ENCODE data around the gene ACTR2.
A peak's percentile ranks its signal among the peaks of the same experiment; 100 is the strongest.
"Not testable (repeated sequence)": the region's sequence is repeated elsewhere in the genome, so short reads cannot be mapped to it uniquely, and the experiment has no call there.

The ACTR2 gene
- 175 to 236 reads per million in 2 donors for total RNA-seq

DNA sequence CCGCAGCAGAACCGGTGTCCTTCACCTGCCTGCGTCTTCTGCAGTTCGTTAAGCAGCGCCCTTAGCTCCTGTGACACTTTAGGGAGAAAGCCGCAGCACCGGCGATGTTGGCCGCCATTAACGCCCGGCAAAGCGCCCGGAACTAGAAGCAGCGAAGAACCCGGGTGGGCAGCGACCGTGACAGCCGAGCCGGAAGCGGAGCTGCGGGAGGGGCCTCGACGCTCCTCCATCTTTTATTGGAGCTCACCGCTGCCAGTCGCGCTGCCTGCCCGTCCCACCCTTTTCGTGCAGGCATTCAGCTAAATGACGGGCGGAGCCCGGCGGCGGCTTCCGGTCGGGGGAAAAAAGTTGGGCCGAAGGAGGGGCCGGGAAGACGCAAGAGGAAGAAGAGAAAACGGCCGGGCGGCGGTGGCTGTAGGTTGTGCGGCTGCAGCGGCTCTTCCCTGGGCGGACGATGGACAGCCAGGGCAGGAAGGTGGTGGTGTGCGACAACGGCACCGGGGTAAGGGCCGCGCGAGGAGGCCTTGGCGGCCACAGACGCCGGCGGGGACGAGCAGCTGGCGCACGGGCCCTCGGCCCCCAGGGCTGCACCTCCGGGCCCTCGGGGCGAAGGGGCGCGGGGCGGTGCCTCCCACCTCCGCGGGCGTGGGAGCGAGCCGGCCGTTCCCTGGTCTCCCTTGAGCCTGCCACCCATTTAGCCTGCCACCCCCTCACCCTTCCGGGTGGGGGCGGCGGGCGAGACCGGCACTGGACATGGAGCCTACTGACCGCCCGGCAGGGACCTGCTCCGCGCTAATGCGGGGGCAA, at the start of gene ACTR2:
Gene ACTR2, plus strand, starts transcription at position 376 of the 807 bp plus-strand sequence. Its CDS starts 79 bp downstream, at position 455.
- DNase-seq = peak; percentile 93

DNA sequence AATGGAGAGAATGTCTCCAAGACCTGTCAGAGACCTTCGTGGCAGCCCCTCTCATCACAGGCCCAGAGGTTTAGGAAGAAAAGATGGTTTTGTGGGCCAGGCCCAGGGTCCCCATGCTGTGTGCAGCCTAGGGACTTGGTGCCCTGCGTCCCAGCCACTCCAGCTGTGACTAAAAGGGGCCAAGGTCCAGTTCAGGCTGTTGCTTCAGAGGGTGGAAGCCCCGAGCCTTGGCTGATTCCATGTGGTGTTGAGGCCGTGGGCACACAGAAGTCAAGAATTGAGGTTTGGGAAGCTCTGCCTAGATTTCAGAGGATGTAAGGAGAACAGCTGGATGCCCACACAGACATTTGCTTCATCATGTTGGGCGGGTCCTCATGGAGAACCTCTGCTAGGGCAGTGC, 45.1 kb upstream of the ACTR2 start:
- DNase-seq = no peak

DNA sequence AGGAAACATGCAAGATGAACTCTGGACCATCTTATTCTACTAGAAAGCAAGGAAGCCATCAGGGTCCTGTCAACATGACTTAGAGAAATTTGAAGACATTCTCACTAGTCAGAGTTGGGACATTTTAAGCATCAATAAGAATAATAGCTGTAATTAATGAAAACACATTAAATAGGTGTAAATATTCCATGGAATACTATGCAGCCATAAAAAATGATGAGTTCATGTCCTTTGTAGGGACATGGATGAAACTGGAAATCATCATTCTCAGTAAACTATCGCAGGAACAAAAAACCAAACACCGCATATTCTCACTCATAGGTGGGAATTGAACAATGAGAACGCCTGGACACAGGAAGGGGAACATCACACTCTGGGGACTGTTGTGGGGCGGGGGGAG, 44.2 kb upstream of the ACTR2 start:
- DNase-seq = not testable (repeated sequence)

DNA sequence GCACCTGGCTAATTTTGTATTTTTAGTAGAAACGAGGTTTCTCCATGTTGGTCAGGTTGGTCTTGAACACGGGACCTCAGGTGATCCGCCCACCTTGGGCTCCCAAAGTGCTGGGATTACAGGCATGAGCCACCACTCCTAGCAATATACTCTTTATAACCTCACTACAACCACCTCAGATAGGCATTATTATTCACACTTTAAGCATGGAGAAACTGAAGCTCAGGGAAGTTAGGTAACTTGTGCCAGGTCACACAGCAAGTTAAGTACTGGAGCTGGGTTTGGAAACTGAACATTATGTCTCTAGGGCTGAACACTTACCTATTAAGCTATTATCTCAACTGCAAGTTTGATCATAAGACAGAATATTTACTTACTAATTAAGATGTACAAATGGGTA, 42.6 kb upstream of the ACTR2 start:
- no peak for DNase-seq

DNA sequence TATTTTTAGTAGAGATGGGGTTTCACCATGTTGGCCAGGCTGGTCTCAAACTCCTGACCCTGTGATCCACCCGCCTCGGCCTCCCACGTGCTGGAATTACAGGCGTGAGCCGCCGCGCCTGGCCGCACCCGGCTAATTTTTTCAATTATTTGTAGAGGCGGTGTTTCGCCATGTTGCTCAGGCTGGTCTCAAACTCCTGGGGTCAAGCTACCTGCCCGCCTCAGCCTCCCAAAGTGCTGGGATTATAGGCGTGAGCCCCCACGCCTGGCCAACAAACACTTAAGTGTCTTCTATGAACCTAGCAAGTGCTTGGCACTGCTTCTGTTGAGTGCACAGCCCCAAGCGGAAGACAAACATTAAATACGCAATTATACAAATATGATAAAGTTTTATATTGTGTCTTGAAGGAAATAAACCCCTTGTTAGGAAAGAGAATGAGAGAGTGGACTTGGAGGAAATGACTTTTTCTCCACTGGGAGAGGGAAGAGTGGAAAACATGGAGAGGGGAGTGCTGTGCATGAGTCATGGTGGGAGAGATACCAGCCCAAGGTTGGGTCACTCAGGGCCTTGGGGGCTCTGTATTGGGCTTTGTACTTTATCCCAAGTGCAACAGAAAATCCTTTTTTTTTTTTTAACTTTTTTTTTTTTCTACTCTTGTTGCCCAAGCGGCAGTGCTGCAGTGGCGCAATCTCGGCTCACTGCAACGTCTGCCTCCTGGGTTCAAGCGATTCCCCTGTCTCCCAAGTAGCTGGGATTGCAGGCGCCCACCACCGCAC, 41.4 kb upstream of the ACTR2 start:
- no peak for DNase-seq

DNA sequence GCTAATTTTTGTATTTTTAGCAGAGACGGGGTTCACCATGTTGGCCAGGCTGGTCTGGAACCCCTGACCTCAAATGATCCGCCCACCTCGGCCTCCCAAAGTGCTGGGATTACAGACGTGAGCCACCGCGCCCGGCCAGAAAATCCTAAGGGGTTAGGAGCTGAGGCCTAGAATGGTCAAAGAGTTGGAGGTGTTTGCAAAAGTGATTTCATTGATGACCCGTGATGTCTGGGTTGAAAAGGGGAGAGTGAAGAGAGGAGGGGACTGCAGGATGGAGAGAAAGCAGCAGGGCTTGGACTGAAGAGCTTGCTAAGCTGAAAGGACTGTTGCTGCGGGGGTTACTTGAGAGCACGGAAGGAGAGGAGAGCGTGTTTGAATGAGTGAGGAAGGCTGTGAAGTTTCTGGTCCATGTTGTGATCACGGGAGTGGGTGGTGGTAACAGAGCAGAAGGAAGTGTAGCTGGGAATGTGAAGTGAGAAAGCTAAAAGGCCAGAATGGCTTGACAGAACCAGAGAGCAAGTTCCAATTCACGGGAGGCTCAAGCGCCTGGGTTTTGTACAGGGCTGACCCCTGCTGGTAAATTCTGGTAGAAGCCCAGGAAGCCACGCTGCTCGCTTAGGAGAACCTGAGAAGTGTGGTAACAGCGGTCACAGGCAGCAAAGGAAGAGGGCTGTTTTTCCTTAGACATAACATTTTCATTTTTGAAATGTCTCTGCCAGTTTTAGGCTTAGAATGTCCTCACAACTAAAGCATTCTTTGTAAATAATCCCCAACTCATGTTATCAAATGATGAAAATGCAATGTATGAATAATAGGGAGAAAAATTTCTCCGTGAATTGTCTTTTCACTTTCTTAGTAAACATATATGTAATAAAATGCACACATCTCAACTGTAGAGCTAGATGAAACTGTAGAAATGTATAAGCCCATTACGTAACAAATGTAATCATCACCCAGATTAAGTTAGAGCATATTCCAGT, 40.5 kb upstream of the ACTR2 start:
- no peak for DNase-seq

DNA sequence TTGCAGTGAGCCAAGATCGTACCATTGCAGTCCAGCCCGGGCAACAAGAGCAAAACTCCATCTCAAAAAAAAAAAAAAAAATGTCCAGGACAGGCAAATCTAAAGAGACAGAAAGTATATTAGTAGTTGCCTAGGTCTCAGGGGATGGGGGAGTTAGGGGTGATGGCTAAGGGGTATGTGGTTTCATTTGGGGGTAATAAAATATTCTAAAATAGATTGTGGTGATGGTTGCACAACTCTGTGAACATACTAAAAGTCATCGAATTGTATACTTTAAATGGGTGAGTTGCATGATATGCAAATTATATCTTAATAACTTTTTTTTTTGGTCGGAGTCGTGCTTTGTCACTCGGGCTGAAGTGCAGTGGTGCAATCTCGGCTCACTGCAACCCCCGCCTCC, 34.2 kb upstream of the ACTR2 start:
- DNase-seq = no peak

DNA sequence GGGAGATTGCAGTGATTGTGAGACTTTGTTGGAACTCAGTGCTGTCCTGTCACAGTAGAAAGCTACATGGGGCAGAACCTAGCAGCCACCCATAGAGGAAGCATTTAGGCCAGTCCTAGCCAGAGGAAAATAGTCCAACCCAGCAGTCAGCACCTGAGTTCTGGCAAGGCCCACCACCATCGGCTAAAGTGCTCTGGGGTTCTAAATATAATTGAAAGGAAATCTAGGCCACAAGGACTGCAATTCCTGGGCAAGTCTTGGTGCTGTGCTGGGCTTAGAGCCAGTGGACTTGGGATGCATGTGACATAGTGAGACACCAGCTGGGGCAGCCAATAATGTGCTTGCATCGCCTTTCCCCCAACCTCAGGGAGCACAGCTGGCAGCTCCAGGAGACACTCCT, 28.9 kb upstream of the ACTR2 start:
- no peak for DNase-seq

DNA sequence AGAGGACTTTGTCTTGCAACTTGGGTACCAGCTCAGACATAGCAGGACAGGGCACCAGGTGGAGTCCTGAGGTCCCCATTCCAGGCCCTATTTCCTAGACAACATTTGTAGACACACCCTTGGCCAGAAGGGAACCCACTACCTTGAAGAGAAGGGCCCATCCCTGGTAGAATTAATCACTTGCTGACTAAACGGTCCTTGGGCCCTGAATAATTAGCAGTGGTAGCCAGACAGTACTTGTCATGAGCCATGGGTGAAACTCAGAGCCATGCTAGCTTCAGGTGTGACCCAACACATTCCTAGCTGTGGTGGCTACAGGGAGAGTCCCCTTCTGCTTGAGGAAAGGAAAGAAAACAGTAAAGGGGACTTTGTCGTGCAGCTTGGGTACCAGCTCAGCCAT, 28.5 kb upstream of the ACTR2 start:
- no peak for DNase-seq

DNA sequence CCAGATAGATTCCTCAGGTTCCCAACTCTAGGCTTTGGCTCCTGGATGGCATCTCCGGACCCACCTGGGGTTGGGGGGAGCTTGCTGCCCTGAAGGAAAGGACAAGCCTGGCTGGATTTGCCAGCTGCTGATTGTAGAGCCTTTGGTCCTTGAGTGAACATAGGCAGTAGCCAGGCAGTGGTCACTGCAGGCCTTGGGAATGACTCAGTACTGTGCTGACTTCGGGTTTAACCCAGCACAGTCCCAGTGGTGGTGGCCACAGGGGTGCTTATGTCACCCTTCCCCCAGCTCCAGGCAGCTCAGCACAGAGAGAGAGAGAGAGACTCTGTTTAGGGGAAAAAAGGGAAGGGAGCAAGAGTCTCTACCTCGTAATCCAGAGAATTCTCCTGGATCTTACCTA, 27.7 kb upstream of the ACTR2 start:
- no peak for DNase-seq

DNA sequence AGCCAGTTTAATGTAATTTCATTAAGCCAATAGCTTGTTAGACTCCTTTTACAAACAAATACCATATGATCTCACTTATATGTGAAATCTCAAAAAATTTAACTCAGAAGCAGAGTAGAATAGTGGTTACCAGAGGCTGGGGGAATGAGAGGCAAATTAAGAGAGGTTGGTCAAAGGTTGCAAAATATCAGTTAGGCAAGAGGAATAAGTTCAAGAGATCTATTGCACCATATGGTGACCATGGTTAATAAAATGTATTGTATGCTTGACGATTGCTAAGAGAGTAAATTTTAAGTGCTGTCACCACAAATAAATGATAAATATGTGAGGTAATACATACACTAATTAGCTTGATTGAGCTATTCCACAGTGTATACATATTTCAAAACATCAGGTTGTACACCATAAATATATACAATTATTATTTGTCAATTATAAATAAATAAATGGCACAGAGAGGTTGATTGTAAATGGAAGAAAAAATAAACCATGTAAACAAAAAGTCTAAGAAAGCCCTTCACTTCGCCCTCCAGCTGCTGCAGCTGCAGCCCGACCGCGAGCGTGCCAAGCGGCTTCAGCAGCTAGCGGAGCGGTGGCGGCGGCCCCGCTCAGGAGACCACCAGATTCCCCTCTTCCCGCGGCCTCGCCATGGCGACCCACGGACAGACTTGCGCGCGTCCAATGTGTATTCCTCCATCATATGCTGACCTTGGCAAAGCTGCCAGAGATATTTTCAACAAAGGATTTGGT, 23.0 kb upstream of the ACTR2 start:
- peak; percentile 27 for DNase-seq

DNA sequence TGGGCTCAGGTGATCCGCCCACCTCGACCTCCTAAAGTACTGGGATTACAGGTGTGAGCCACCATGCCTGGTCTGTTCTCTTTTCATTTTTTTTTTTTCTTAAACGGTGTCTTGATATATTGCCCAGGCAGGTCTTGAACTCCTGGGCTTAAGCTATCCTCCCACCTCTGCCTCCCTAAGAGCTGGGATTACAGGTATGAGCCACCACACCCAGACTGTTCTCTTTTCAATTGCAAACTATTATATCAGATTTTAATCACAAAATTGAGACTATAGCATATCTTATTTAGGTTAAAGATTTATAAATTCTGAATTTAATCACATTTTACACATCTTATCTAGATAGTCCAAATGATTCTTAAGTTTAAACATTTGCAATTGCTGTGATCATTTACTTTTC, 15.5 kb upstream of the ACTR2 start:
- no peak for DNase-seq

DNA sequence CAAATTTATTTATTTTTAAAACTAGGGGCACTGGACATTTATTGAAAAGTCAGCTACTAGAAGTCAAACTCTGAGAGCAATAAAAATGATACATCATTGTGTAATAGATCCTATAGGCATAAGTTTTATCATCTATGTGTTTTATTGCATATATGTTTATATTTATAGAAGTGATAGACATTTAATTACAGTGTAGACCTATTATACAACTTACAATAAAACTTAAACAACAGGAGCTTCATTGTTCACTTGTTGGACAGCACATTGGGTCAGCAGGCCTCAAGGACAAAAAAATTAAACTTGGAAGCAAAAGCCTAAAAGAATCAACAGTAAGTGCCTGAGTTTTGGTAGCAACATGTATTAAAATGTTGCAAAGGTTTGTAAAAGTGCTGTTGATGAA, 15.0 kb upstream of the ACTR2 start:
- no peak for DNase-seq

DNA sequence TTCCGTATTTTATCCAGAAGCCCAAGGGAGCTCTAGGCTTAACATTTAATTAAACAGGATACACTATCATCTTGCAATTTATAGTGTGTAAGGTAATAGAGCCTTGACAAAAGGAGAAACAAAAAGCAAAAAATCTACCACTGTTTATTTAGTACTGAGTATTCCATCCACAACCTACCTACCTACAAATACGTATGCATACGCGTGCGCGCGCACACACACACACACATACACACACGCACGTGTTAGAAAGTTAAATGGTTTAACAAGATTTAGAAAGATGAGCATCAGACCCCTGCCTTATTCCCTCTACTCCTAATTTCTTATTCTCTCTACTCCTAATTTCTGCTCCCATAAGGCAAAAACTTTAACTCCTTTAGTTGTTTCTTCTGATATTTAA, 14.6 kb upstream of the ACTR2 start:
- no peak for DNase-seq

DNA sequence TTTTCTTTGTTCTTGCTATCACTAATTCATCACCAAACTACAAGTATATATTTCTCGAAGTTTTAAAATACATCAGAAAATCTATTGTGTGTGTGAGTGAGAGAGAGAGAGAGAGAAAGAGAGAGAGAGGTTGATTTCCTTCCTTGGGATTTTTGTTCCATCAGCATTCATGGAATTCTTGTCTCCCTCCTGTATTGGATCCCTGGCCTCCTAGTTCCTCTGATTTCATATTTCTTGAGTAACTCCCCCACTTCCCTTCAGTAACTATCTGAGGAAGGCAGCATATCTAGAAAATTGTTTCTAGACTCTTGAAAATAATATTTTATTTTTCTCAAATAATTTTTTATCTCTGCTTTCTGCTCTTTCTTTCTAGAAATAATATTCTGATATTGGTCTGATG, 13.3 kb upstream of the ACTR2 start:
- no peak for DNase-seq

DNA sequence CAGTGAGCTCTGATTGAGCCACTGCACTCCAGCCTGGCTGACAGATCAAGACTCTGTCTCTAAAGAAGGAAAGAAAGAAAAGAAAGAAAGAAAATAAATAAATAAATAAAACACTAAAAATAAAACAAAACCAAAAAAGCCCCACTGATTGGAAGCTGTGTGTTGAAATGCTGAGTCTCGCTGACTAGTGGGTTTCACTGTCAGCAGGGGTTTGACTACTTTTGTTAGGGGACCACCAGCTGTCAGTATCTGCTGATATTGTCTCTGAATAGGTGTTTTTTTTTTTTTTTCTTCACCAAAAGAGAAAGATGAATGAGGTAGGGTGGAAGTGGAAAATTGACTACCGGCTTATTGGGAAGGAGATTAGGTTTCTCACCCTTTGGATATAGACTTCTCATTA, 12.8 kb upstream of the ACTR2 start:
- no peak for DNase-seq

DNA sequence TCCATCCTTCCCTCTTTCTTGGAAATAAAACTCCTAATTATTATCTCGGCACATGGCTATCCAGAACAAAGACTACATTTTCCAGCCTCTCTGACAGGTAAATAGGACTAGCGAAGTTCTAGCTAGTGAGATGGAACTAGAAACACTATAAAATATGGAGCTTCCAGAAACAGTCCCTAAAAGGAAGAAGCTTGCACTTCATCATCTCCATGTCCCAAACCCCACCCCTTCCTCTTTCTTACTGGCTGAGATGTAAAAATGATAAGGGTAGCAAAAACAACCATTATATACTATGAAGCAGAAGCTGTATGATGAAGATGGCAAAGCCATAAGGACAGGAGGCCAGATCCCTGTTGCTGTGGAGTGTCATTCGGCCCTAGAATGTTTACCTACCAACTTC, 11.7 kb upstream of the ACTR2 start:
- DNase-seq = no peak

DNA sequence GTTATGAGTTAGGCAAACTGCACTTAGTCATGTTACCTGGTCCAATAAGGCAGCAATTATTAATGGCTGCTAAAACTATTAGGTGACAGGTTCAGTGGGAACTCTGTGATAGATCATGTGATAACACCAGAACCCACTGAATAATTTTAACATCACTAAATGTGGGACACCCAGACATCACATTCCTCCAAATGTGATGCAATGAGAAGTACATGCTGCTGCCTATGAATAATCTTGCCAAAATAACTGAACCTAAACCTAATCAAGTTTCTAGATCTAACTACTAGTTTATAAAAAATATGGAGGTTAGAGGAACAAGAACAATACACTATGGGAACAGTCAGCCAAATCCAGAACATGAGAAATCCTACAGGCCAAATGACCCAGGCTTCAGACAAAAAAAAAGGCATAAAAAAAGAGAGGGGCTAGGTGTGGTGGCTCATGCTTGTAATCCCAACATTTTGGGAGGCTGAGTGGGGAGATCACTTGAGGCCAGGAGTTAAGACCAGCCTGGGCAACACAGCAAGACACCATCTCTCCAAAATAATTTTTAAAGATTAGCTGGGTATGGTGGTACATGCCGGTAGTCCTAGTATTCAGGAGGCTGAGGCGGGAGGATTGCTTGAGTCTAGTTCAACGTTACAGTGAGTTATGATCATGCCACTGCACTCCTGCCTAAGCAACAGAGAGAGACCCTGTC, 7.0 kb upstream of the ACTR2 start:
- no peak for DNase-seq

DNA sequence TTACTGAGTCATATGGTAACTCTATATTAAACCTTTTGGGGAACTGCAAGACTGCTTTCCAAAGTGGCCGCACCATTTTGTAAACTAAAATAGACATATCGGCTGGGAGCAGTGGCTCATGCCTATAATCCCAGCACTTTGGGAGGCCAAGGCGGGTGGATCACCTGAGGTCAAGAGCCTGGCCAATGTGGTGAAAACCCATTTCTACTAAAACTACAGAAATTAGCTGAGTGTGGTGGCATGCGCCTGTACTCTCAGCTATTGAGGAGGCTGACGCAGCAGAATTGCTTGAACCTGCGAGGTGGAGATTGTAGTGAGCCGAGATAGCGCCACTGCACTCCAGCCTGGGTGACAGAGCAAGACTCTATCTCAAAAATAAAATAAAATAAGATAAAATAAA, 6.4 kb upstream of the ACTR2 start:
- not testable (repeated sequence) for DNase-seq

DNA sequence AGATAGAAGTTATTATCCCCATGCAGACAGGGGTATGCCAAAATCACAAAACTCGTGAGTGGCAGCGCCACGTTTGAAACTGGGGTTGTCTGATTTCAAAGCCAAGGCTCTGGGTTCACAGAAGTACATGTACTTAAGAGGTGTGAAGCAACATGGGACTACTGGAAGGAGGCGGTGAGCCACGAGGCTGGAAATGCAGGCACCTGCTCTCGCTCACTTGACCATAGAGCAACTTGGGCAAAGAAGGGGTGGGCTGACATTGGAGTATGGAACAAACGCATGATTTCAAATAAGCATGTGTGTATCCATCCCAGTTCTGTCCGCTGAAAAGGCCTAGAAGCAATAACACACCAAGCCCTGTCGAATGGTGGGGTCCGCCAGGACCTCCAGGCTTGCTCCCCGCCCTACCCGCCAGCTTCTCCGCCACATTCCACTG, 593 bp upstream of the ACTR2 start:
- no peak for DNase-seq

DNA sequence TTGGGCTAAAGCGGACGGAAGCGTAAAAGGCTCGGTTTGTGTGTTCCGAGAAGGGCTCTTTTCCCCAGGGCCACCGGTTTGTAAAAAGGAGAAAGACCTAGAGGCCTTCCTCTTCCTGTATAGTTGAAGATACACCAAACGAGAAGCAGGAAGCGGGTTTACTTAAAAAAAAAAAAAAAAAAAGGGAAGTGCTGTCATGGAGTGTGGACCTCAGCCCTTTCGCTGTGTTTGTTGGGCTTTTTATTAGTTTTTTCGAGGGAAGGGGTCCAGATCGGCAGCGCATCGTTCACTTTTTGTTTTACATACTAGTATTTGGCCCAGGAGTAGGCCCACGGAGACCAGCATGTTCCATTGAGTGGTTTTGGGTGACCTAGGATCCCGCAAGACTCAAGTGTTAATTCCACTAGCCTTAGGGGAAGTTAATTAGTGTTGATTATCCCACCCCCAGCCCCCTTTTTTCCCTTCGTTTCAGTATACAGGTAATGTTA, 676 bp downstream of the ACTR2 start:
- no peak for DNase-seq

Measured in activated gamma-delta T cell (primary cell).